GM23248 (cell line): ENCODE data around the gene RANBP10.

Source experiments
- EZH2 ChIP-seq: fragments of 200-600 bp; sonication (generic); IDR thresholded peaks from 2 replicates; pipeline ENCODE4 v1.6.1; 2018; ENCODE audit warnings: antibody characterized with exemption, mild to moderate bottlenecking; ENCODE audit not compliant: insufficient read depth, poor library complexity, severe bottlenecking
- EZH2phosphoT487 ChIP-seq: fragments of 200-600 bp; sonication (generic); IDR thresholded peaks from 2 replicates; pipeline ENCODE4 v1.6.1; 2018; ENCODE audit warnings: antibody characterized with exemption, moderate library complexity, mild to moderate bottlenecking, low read depth; ENCODE audit not compliant: insufficient read depth

- TF ChIP-seq EZH2phosphoT487, result no peak
- no peak for TF ChIP-seq EZH2
These were observed 35.9 kb downstream of the RANBP10 start for GRCh38 chr16:67770346-67770991.
